K562 (cell line): ENCODE data around the gene PDGFA. TPM values are rescaled to one million over a fixed set of nuclear protein-coding genes. Genes with fewer than 3 reads are reported as not detected.

ENCODE experiments used
- BHLHE40 ChIP-seq: IDR thresholded peaks from 2 replicates; pipeline ENCODE4 v1.6.1; 2011; ENCODE audit warnings: low read length, improper control_type of control experiment
- ELF1 ChIP-seq: fragments of 200-800 bp; sonication (Bioruptor generic); IDR thresholded peaks from 2 replicates; pipeline ENCODE4 v1.6.1; 2016; ENCODE audit warnings: missing genetic modification characterization, missing compliant biosample characterization
- ETV1 ChIP-seq: fragments of 450-650 bp; conservative IDR thresholded peaks from 2 replicates; pipeline ENCODE4 v1.6.1; 2016; ENCODE audit warnings: missing genetic modification characterization, control low read depth, low read depth, missing compliant biosample characterization
- NR2C2 ChIP-seq, 2 experiments: fragments of 200-800 bp in 1 of 2; sonication (Bioruptor generic) in 1 of 2; sonication (generic) in 1 of 2; formaldehyde crosslinking in 1 of 2; IDR thresholded peaks; 2 replicates each; pipeline versions ENCODE4 v1.6.1 to v1.8.0; 2016 to 2022; ENCODE audit warnings: mild to moderate bottlenecking in 1 of 2, missing compliant biosample characterization in 1 of 2, missing genetic modification characterization in 1 of 2, missing genetic modification reagents in 1 of 2
- NR2F6 ChIP-seq: fragments of 450-650 bp; formaldehyde crosslinking; IDR thresholded peaks from 2 replicates; pipeline ENCODE4 v1.4.0; 2020; ENCODE audit warnings: mild to moderate bottlenecking
- NR4A1 ChIP-seq, 2 experiments: fragments of 250-450 bp in 1 of 2; fragments of 450-650 bp in 1 of 2; sonication (Bioruptor Pico) in 1 of 2; IDR thresholded peaks; 2 replicates each; pipeline versions ENCODE4 v1.4.0 to v1.6.1; 2016 to 2020; ENCODE audit warnings: mild to moderate bottlenecking in 2 of 2, missing compliant biosample characterization in 1 of 2, missing genetic modification characterization in 1 of 2, moderate library complexity in 1 of 2
- POLR2B ChIP-seq: fragments of 450-650 bp; IDR thresholded peaks from 2 replicates; pipeline ENCODE4 v1.6.1; 2018; ENCODE audit warnings: low read depth; ENCODE audit not compliant: partially characterized antibody
- RREB1 ChIP-seq: fragments of 250-450 bp; sonication (Bioruptor Pico); IDR thresholded peaks from 2 replicates; pipeline ENCODE4 v1.4.0; 2020
- TRIM24 ChIP-seq, 2 experiments: fragments of 450-650 bp; IDR thresholded peaks; 2 replicates each; pipeline ENCODE4 v1.6.1; 2016
- polyA plus RNA-seq, 8 experiments: library from polyadenylated mRNA; depleted of rRNA in 4 of 8; stranded (reverse) in 5 of 8; unstranded in 3 of 8; fragments of >200 nt; fragmentation: Nextera tagmentation in 2 of 8; fragmentation: Illumina TruSeq in 1 of 8; extraction: Ambion mirVana in 2 of 8; extraction: Trizol in 1 of 8; gene quantifications; 2 replicates each; pipeline versions ENCODE4 v1.2.1 to v1.2.3, GENCODE V29; 2011 to 2014; ENCODE audit warnings: inconsistent platforms in 1 of 8, missing spikeins in 1 of 8
- total RNA-seq, 7 experiments: library from RNA; depleted of rRNA in 6 of 7; stranded (reverse); fragments of >200 nt in 6 of 7; fragmentation: Illumina TruSeq in 2 of 7; extraction: Trizol in 2 of 7; gene quantifications; 2 replicates each; pipeline versions ENCODE4 v1.2.1 to v1.2.3, GENCODE V29; 2011 to 2021; ENCODE audit warnings: low replicate concordance in 1 of 7
- TF ChIP-seq, protein P1 (sequence below): fragments of 250-450 bp; sonication (Bioruptor Pico); IDR thresholded peaks from 2 replicates; pipeline ENCODE4 v1.4.0; 2020; ENCODE audit warnings: mild to moderate bottlenecking, moderate library complexity

The PDGFA gene
- total and polyA plus RNA-seq, 9 of the 15 experiments (the other 6 are each of a cell fraction or from before 2014, with no cell fraction given), result 2.5 to 10.2 (median 4.6) TPM

DNA sequence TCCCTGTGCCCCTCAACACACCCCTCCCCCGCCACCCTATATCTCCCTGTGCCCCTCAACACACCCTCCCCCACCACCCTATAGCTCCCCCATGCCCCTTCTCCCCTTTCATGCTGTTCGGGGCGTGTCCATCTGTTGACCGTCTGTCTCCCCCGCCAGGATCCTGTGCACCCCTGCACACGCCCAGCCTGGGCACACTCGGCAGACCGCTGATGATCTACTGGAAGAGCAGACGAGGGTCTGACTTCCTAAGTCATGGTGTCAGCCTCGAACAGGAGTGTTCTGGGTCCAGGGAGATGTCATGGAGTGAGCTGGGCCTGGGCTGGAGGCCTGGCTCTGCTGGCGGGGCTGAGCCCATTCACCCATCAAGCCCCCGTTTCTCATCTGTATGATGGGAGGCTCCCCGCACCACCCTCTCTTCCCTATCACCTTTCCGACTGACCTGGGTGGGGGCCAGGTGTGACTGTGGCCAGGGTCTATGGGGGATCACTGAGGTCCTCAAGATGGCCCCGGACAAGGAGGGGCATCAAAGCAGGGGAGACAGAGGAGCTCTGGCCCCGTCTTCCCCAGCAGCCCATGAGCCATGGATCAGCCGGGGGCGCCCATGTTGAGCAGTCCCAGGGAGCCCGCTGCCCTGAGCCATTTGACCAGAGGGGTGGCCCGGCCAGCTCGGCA, 48.3 kb downstream of the PDGFA start (continued):
- TF ChIP-seq RREB1 (peak; percentile 71; the same call in 1 of the 2 replicates), NR2C2 (CRISPR knock-in tag; IDR thresholded peaks at IDR 0.05) (no peak), NR2C2 (tag; IDR thresholded peaks at IDR 0.05) (peak; percentile 43; the same call in 1 of the 2 replicates), NR2F6 (CRISPR knock-in tag) (no peak), ETV1 (tag) (no peak), TRIM24 (IDR thresholded peaks at IDR 0.05) (no peak), BHLHE40 (no peak), ELF1 (no peak), POLR2B (peak; percentile 35), NR4A1 (CRISPR knock-in tag; IDR thresholded peaks at IDR 0.05) (no peak), NR4A1 (tag; IDR thresholded peaks at IDR 0.05) (peak; percentile 90; the same call in 1 of the 2 replicates)
- TF ChIP-seq, protein P1, sequence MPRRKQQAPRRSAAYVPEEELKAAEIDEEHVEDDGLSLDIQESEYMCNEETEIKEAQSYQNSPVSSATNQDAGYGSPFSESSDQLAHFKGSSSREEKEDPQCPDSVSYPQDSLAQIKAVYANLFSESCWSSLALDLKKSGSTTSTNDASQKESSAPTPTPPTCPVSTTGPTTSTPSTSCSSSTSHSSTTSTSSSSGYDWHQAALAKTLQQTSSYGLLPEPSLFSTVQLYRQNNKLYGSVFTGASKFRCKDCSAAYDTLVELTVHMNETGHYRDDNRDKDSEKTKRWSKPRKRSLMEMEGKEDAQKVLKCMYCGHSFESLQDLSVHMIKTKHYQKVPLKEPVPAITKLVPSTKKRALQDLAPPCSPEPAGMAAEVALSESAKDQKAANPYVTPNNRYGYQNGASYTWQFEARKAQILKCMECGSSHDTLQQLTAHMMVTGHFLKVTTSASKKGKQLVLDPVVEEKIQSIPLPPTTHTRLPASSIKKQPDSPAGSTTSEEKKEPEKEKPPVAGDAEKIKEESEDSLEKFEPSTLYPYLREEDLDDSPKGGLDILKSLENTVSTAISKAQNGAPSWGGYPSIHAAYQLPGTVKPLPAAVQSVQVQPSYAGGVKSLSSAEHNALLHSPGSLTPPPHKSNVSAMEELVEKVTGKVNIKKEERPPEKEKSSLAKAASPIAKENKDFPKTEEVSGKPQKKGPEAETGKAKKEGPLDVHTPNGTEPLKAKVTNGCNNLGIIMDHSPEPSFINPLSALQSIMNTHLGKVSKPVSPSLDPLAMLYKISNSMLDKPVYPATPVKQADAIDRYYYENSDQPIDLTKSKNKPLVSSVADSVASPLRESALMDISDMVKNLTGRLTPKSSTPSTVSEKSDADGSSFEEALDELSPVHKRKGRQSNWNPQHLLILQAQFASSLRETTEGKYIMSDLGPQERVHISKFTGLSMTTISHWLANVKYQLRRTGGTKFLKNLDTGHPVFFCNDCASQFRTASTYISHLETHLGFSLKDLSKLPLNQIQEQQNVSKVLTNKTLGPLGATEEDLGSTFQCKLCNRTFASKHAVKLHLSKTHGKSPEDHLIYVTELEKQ (CRISPR knock-in tag), result no peak
